KMS-11 (cell line): ENCODE measurements around the gene ALDH3B1.

Experiments used
- H2AFZ ChIP-seq: fragments of 200-600 bp; sonication (generic); 2 replicates; pipeline ENCODE4 v1.6.1; 2016; ENCODE audit warnings: antibody characterized with exemption, mixed run types, low read depth
- H3K27ac ChIP-seq: fragments of 200-600 bp; sonication (generic); 2 replicates; pipeline ENCODE4 v1.6.1; 2016; ENCODE audit warnings: mild to moderate bottlenecking, mixed run types
- H3K27me3 ChIP-seq: fragments of 200-600 bp; sonication (generic); 2 replicates; pipeline ENCODE4 v1.6.1; 2017; ENCODE audit warnings: mild to moderate bottlenecking, low read depth, mixed run types, moderate library complexity; ENCODE audit not compliant: insufficient read depth
- H3K36me3 ChIP-seq: fragments of 200-600 bp; sonication (generic); 2 replicates; pipeline ENCODE4 v1.6.1; 2017; ENCODE audit warnings: mild to moderate bottlenecking, mixed run types; ENCODE audit not compliant: insufficient read depth
- H3K4me1 ChIP-seq: fragments of 200-600 bp; sonication (generic); 2 replicates; pipeline ENCODE4 v1.6.1; 2016; ENCODE audit warnings: mild to moderate bottlenecking, low read depth, mixed run types; ENCODE audit not compliant: poor library complexity, severe bottlenecking
- H3K4me2 ChIP-seq: fragments of 200-600 bp; sonication (generic); 2 replicates; pipeline ENCODE4 v1.7.0; 2016; ENCODE audit warnings: mild to moderate bottlenecking, mixed run types
- H3K4me3 ChIP-seq: fragments of 200-600 bp; sonication (generic); IDR thresholded peaks from 2 replicates; pipeline ENCODE4 v1.6.1; 2017; ENCODE audit warnings: low read depth, low read length, mixed read lengths; ENCODE audit not compliant: insufficient read depth
- H3K79me2 ChIP-seq: fragments of 200-600 bp; sonication (generic); 2 replicates; pipeline ENCODE4 v1.6.1; 2016; ENCODE audit warnings: low read depth, mixed run types; ENCODE audit not compliant: insufficient read depth
- H3K9ac ChIP-seq: fragments of 200-600 bp; sonication (generic); 2 replicates; pipeline ENCODE4 v1.6.1; 2016; ENCODE audit warnings: mild to moderate bottlenecking, mixed run types
- H4K20me1 ChIP-seq: fragments of 200-600 bp; sonication (generic); 2 replicates; pipeline ENCODE4 v1.6.1; 2016; ENCODE audit warnings: mild to moderate bottlenecking, mixed run types; ENCODE audit not compliant: insufficient read depth
- TF ChIP-seq, protein P1 (sequence below): fragments of 200-600 bp; sonication (generic); conservative IDR thresholded peaks from 2 replicates; pipeline ENCODE4 v1.6.1; 2017; ENCODE audit warnings: low read depth, mild to moderate bottlenecking, antibody characterized with exemption, low read length, moderate library complexity, mixed read lengths

ALDH3B1 gene

DNA sequence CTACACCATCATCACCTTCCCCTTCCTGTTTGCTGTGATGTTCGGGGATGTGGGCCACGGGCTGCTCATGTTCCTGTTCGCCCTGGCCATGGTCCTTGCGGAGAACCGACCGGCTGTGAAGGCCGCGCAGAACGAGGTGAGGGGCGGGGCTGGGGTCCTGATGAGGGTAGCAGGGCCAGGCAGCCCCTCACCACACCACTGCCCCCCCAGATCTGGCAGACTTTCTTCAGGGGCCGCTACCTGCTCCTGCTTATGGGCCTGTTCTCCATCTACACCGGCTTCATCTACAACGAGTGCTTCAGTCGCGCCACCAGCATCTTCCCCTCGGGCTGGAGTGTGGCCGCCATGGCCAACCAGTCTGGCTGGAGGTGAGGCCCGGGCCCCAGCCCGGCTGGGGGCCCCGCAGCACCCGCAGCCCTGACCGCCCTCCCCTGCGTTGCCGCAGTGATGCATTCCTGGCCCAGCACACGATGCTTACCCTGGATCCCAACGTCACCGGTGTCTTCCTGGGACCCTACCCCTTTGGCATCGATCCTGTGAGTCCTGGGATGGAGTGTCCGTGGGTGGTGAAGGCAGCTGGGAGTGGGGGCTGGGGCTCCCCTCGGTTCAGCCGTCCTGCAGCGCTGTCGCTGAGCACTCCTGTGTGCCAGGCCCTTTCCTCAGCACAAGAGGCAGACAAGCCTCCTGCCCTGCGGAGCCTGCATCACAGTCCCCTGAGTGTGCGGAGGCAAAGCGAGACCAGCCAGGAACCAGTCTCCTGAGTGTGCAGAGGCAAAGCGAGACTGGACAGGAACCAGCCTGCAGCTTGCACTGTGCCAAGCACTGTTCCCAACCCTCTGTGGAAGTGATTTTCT lies 37.5 kb downstream of the ALDH3B1 start:
- Histone ChIP-seq H3K9ac (no peak overlapping the region), H3K27me3 (no peaks in the 10 kb centered on the region), H3K79me2 (no peaks in the 10 kb centered on the region), H4K20me1 (no peaks in the 10 kb centered on the region), H3K4me2 (no peak overlapping the region), H2AFZ (no peak overlapping the region), H3K27ac (no peak overlapping the region), H3K36me3 (no peaks in the 10 kb centered on the region), H3K4me1 (no peaks in the 10 kb centered on the region), H3K4me3 (no peak overlapping the region)
- TF ChIP-seq, protein P1, sequence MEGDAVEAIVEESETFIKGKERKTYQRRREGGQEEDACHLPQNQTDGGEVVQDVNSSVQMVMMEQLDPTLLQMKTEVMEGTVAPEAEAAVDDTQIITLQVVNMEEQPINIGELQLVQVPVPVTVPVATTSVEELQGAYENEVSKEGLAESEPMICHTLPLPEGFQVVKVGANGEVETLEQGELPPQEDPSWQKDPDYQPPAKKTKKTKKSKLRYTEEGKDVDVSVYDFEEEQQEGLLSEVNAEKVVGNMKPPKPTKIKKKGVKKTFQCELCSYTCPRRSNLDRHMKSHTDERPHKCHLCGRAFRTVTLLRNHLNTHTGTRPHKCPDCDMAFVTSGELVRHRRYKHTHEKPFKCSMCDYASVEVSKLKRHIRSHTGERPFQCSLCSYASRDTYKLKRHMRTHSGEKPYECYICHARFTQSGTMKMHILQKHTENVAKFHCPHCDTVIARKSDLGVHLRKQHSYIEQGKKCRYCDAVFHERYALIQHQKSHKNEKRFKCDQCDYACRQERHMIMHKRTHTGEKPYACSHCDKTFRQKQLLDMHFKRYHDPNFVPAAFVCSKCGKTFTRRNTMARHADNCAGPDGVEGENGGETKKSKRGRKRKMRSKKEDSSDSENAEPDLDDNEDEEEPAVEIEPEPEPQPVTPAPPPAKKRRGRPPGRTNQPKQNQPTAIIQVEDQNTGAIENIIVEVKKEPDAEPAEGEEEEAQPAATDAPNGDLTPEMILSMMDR, result no peak

DNA sequence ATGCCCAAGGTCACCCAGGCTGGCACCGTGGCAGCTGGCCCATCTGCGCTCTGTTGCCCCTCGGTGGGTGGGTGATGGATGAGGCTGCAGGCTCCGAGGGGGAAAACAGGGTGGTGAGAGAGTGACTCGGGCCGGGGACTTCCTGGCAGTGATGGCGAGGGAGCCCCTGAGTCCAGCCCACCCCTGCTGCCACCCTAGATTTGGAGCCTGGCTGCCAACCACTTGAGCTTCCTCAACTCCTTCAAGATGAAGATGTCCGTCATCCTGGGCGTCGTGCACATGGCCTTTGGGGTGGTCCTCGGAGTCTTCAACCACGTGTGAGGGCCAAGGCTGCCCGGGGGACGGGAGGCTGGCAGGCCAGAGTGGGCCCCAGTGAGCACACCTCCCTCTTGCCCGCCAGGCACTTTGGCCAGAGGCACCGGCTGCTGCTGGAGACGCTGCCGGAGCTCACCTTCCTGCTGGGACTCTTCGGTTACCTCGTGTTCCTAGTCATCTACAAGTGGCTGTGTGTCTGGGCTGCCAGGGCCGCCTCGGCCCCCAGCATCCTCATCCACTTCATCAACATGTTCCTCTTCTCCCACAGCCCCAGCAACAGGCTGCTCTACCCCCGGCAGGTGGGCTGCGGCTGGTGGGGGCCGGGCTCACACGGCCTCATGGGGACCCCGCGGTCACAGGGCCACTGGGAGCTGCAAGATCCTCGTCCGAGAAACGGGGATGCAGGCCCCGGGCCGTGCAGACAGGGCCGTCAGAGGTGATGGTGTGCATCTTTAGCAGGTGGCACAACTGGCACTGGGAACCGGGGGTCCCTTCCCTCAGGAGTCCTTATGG lies 38.8 kb downstream of the ALDH3B1 start:
- H3K4me3 ChIP-seq, result no peak overlapping the region
- no peaks in the 10 kb centered on the region for H3K36me3 ChIP-seq
- TF ChIP-seq, protein P1, result no peak
- H3K79me2 ChIP-seq, result no peaks in the 10 kb centered on the region
- no peaks in the 10 kb centered on the region for H4K20me1 ChIP-seq
- no peak overlapping the region for H2AFZ ChIP-seq
- H3K4me1 ChIP-seq, result no peaks in the 10 kb centered on the region
- no peak overlapping the region for H3K27ac ChIP-seq
- H3K27me3 ChIP-seq, result no peaks in the 10 kb centered on the region
- no peak overlapping the region for H3K4me2 ChIP-seq
- H3K9ac ChIP-seq, result no peak overlapping the region

DNA sequence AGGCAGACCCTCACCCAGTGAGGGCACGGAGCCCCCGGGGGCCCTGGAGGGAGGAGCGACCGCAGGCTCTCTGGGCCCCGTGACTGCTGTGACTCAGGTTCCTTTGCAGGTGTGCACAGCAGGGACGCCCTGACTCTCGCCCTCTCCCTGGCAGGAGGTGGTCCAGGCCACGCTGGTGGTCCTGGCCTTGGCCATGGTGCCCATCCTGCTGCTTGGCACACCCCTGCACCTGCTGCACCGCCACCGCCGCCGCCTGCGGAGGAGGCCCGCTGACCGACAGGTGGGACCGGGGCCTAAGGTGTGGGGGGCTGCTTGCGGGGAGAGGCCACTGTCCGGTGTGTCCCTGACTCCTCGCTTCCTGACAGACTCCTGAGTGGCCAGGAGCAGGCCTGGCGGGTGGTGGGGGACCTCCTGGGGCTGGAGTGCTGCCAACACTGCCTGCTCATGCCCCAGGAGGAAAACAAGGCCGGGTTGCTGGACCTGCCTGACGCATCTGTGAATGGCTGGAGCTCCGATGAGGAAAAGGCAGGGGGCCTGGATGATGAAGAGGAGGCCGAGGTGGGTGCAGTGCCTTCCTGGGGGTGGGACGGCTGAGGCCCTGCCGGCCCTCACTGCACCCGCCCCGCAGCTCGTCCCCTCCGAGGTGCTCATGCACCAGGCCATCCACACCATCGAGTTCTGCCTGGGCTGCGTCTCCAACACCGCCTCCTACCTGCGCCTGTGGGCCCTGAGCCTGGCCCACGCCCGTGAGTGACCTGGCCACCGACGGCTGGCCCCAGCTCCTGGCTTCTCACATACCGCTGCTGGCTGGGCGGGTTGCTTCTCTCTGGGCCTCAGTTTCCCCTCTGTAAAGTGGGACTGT lies 39.6 kb downstream of the ALDH3B1 start:
- no peaks in the 10 kb centered on the region for H3K27me3 ChIP-seq

More for the DNA sequence above, 39.6 kb downstream of the ALDH3B1 start:
- H3K4me3 ChIP-seq, result no peak overlapping the region
- H3K36me3 ChIP-seq, result no peaks in the 10 kb centered on the region
- no peaks in the 10 kb centered on the region for H4K20me1 ChIP-seq
- no peak overlapping the region for H3K4me2 ChIP-seq
- H3K9ac ChIP-seq, result no peak overlapping the region
- no peak overlapping the region for H3K27ac ChIP-seq
- H2AFZ ChIP-seq, result no peak overlapping the region
- H3K79me2 ChIP-seq, result no peaks in the 10 kb centered on the region
- no peaks in the 10 kb centered on the region for H3K4me1 ChIP-seq
- TF ChIP-seq, protein P1, result no peak
